Measurements from ENCODE around the gene ATP1B3.

The ATP1B3 gene

DNA sequence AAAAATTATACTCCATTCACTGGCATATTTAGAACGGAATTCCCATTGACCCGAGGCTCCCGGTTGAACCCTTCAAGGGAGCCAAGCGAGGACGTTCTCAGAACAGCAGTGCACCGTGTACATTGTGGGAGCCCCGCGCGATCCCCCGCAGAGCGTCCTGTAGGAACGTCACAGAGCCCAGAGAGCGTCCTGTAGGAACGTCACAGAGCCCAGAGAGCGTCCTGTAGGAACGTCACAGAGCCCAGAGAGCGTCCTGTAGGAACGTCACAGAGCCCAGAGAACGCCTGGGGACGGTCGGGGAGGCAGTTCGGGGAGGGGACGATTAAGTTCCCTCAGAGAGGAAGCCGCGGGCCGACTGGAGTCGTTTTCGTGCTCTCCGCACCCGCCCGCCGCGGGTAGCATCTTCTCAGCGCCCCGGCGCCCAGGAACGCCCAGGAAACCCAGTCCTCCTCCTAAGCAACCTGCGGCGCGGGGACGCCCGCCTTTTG is 506 bp upstream of the ATP1B3 start:
- TF ChIP-seq GATA3 (IDR thresholded peaks at IDR 0.05; ENCODE audit: low read depth, low read length): no peak
- TF ChIP-seq GATA2 (IDR thresholded peaks at IDR 0.05; ENCODE audit: low read depth, low read length): no peak

DNA sequence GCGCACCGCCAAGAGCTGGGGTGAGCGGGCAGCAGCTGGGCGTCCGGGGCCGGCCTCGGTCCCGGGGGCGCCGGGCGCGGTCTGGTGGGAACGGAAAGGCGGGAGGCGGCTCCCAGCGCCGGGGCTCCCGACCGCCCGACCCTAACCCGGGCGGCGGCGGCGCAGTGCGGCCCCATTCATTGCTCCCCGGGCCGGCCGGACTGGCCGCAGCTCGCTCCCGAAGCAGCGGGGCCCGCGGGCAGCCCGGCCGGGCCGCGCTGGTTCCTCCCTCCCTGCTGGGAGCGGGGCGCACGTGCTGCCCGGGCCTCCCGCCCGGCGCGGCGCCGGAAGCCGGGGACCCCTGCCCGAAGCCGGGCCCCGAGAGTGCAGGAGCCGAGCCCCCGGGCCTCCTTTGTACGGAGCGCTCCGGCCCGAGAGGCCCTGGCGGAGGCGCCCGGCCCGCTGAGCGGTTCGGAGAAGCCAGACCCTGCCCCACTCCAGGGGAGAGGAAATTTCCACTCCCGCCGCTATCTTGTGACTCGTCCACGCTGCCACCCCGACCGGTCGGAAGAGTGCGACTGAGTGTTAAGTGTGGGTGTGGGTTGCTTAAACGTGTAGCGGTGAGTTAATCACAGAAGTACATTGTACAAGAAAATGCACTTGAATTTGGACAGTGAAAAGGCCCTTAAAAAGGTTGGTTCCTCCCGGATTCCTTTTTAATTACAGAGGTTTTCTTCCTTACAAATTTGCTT is 613 bp downstream of the ATP1B3 start:
- TF ChIP-seq GATA2 (IDR thresholded peaks at IDR 0.05; ENCODE audit: low read depth, low read length) (no peak), GATA3 (IDR thresholded peaks at IDR 0.05; ENCODE audit: low read depth, low read length) (no peak)

DNA sequence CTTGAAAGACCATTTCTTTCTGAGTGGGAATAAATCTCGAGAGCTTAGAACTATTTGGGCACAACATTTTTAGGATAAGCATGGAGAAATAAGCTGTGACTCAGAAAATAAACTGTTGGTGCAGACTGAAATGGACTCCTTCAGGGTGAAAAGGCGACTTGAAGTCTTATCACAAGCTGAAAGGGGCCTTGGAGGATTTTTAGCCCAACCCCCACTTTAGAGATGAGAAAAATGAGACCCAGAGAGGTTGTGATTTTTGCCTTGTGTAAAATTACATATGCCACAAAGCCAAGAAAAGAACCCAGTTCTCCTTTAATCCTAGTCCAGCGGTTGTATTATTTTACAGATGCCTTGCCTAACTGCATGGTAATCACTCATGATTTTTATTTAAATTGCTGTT is 1.5 kb downstream of the ATP1B3 start:
- TF ChIP-seq GATA3 (IDR thresholded peaks at IDR 0.05; ENCODE audit: low read depth, low read length) (no peak), GATA2 (IDR thresholded peaks at IDR 0.05; ENCODE audit: low read depth, low read length) (no peak)

DNA sequence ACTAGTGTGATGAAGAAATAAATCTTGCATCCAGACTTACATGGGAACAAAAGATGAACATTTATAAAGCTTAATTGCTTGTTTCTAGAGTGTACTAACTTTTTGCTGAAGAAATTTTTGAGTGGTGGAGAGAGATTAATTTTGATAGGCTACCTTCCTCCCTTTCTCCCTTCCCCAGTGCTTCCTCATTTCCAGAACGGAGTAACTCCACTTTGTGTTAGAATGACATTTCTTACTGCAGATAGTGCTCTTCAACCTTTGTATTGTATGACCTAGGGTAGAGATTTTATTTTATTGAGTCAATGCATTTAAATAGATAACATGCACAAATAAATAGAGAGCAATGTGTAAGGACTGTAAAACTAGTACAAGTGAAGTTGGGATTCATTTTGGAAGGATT is 1.9 kb downstream of the ATP1B3 start:
- no peak for TF ChIP-seq GATA3 (IDR thresholded peaks at IDR 0.05; ENCODE audit: low read depth, low read length)

DNA sequence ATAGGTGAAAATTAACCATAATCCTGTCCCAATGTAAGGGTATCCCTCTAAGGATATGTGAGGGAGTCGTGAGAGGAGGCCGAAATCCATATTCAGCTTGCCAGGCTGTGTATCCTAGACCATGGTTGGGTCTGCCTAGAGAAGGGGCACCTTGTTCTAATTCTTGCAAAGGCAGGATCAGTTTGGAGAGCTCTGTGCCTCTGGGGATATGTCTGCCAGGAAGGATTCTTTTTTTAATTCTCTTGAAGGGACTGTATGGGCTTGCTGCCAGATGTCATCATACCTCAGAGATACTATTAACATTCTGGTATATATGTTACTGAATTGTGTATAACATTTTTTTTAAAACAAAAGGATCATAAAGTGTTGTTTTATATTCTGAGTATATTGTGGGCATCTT is 2.4 kb downstream of the ATP1B3 start:
- no peak for TF ChIP-seq GATA3 (IDR thresholded peaks at IDR 0.05; ENCODE audit: low read depth, low read length)

DNA sequence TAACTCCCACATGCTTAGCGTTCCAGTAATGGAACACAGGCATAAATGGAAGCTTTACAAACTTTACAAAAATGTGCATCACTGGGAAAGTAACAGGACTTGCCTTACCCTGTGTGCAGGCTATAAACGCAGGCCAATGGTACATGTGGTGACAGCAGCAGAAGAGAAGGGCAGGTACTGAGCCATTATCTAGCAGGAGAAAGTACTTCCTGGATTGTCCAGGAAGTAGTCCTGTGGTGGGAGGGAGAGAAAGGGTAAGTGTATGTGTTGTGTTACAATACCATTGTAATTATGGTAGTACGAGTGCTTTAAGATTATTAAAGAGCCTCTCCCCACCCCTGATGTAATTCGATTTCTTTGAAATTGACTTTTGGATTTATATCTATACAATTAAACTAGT is 5.3 kb downstream of the ATP1B3 start:
- TF ChIP-seq GATA2 (IDR thresholded peaks at IDR 0.05; ENCODE audit: low read depth, low read length): no peak

DNA sequence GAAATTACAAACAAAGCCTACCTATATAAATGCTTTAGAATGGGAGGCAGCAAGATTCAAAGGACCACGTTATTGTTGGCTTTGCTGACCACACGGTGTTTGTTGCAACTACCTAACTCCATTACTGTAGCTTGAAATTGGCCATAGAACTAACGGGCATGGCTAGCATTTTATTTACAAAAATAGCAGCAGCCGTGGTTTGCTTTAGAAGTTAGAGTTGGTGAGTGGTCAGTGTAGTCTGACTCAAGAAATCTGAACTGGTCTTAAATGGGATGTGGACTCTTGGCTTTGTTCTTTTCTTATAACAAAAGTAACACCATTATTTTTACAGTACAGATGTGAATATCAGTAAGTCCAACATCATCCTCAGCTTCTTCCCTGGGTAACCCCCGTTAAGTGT is 10.6 kb downstream of the ATP1B3 start:
- no peak for TF ChIP-seq GATA3 (IDR thresholded peaks at IDR 0.05; ENCODE audit: low read depth, low read length)
- TF ChIP-seq GATA2 (IDR thresholded peaks at IDR 0.05; ENCODE audit: low read depth, low read length): no peak

DNA sequence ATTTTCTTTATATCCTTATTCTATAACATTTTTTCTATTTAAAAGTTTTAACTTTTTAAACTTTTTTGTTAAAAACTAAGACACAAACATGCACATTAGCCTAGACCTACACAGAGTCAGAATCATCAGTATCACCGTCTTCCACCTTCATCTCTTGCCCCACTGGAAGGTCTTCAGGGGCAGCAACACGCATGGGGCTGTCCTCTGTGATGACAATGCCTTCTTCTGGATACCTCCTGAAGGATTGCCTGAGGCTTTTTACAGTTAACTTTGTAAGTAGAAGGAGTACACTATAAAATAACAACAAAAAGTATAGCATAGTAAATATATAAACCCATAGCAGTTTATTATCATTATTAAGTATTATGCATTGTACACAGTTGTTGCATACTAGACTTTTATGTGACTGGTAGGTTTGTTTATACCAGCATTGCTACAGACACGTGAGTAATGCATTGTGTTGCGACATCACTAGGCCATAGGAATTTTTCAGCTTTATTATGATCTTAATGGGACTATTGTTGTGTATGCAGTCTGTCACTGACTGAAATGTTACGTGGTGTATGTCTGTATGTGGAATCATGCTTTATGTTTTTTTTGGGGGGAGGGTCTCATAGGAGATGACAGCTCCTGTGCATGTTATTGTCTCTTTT is 18.2 kb downstream of the ATP1B3 start:
- no peak for TF ChIP-seq GATA3 (IDR thresholded peaks at IDR 0.05; ENCODE audit: low read depth, low read length)
- no peak for TF ChIP-seq GATA2 (IDR thresholded peaks at IDR 0.05; ENCODE audit: low read depth, low read length)

DNA sequence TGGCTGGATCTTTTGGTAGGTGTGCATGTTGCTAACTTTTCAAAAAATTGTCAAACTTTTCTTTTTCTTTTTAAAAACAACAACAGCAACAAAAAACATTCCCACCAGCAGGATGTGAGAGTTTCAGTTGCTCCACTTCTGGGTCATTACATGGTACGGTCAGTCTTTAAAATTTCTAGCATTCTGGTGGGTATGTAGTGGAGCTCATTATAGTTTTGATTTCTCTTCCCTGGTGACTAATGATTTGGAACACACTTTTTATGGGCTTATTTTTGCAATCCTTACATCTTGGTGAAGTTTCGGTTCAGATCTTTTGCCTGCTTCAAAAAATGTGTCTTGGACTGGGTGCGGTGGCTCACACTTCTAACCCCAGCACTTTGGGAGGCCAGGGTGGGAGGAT is 19.3 kb downstream of the ATP1B3 start:
- TF ChIP-seq GATA3 (IDR thresholded peaks at IDR 0.05; ENCODE audit: low read depth, low read length): no peak
- no peak for TF ChIP-seq GATA2 (IDR thresholded peaks at IDR 0.05; ENCODE audit: low read depth, low read length)

DNA sequence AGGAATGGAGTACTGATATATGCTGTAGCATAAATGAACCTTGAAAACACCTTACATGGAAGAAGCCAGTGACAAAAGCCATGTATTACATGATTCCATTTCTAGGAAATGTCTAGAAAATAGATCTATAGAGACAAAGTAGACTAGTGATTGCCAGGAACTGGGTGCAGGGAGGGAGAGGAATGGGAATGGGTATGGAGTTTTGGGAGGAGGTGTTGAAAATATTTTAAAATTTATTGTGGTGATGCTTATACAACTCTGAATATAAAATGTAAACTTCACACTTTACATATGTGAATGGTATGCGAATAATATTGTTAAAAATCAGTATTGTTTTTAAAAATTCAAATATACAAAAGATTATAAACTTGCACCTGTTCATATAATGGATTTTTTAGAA is 22.5 kb downstream of the ATP1B3 start:
- no peak for TF ChIP-seq GATA2 (IDR thresholded peaks at IDR 0.05; ENCODE audit: low read depth, low read length)
- TF ChIP-seq GATA3 (IDR thresholded peaks at IDR 0.05; ENCODE audit: low read depth, low read length): no peak

DNA sequence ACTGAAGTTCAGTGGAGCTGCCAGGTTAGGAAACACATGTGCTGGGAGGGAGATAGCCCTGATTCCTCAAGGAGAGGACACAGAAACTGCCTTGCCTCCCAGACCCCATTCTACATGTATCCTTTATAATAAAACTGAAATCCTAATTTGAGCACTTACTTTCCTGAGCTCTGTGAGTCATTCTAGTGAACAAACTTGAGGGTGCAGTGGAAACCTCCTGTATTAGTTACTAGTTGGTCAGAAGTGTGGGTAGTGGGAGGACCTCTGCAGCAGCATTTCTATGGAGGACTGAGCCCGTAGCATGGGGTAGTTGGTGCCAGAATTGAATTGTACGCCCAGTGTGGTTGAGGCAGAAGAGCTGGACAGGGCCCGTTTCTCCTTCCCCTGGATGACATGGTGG is 23.9 kb downstream of the ATP1B3 start:
- TF ChIP-seq GATA2 (IDR thresholded peaks at IDR 0.05; ENCODE audit: low read depth, low read length): no peak
- no peak for TF ChIP-seq GATA3 (IDR thresholded peaks at IDR 0.05; ENCODE audit: low read depth, low read length)

DNA sequence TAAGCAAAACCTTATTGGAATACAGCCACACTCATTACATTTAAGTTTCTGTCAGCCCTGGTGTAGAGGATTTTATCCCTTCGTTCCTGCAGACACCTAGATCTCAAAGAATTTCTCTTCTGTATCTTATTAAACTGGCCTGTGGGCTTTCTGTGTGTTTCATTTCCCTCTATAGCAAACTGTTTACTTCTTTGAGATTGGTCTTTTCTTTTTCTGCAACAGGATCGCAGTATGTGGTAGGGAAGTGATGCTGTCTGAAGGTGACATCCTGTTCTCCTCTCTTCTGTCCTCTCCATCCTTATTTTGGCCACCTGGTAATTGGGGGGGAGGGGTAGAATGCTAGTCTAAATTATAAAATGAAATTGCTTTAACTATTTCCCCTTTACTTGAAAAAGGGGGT is 25.5 kb downstream of the ATP1B3 start:
- no peak for TF ChIP-seq GATA3 (IDR thresholded peaks at IDR 0.05; ENCODE audit: low read depth, low read length)

DNA sequence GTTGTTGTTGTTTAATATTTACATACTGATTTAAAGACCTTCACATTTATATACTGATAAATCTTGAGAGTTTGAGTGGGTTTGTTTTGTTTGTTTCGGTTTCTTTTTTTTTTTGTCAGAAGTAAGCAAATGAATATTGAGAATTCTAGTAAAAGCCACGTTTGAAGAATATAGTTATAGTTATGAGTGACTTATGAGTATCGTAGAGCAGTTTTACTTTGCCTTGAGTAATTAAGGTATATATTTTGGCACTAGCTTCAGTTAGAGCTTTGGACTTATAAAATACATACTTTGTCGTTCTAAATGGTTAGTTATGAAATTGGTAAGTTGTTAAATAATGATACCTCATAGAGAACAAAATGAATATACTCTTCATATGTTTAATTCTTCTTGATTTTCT is 27.8 kb downstream of the ATP1B3 start:
- no peak for TF ChIP-seq GATA2 (IDR thresholded peaks at IDR 0.05; ENCODE audit: low read depth, low read length)
- no peak for TF ChIP-seq GATA3 (IDR thresholded peaks at IDR 0.05; ENCODE audit: low read depth, low read length)

DNA sequence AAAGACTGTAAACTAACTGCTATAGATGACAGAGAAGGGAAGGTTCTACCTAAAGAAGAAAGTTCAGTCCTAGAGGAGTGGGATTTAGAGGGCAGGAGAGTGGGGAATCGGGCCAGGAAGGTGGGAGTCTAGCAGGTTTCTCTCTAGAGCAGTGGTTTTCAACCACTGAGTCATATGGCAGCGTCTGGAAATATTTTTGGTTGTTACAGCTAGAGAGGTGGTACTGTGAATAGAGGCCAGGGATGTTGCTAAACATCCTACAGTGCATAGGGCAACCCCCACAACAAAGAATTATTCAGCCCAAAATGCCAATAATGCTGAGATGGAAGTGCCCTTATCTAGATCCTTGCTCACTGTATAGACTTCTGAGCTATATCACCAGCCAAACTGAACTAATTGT is 28.7 kb downstream of the ATP1B3 start:
- TF ChIP-seq GATA2 (IDR thresholded peaks at IDR 0.05; ENCODE audit: low read depth, low read length) (no peak), GATA3 (IDR thresholded peaks at IDR 0.05; ENCODE audit: low read depth, low read length) (no peak)

DNA sequence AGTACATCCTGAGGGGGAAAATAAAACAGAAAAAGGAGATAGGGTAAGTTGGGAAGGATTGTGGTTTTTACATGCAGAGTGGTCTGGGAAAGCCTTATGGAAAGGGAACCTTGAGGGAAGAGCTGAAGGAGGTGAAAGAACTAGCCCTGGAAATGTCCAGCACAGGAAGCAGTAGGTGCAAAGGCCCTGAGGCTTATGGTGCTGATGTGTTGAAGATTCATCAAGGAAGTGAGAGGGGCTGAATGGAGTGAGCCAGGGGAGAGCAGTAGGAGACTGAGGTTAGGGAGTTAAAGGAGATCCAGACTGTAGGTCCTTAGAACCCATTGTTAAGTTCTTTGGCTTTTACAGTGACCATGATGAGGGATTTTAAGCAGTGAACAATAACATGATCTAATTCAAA is 33.0 kb downstream of the ATP1B3 start:
- TF ChIP-seq GATA2 (IDR thresholded peaks at IDR 0.05; ENCODE audit: low read depth, low read length) (no peak), GATA3 (IDR thresholded peaks at IDR 0.05; ENCODE audit: low read depth, low read length) (no peak)

All from SH-SY5Y (cell line).